Measurements from ENCODE around the gene MDM2. TPM values are rescaled to one million over a fixed set of nuclear protein-coding genes. Genes with fewer than 3 reads are reported as not detected.

Gene MDM2
- total RNA-seq, 4 donors from 2014 or later = 39.5 to 84.1 (median 61.8) TPM

DNA sequence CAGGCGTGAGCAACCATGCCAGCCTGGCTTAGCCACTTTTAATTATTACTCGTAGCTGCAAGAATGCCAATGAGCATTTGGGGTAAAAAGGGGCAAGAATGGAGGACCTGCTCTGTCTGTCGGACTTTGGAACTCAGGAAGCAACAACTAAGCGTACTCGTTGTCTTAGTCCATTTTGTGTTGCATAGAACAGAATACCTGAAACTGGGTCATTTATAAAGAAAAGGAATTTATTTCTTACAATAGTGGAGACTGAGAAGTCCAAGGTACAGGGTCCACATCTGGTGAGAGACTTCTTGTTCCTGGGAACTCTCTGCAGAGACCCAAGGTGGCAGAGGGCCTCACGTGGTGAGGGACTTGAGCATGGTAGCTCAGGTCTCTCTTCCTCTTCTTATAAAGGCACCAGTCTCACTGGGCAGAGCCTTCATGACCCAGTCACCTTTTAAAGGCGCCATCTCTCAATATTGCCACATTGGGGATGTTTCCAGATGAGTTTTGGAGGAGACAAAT is 32.8 kb upstream of the MDM2 start:
- no peak overlapping the region for H3K27ac ChIP-seq
- no peak for DNase-seq (ENCODE audit: low spot score in 2 of 2)
- H3K9me3 ChIP-seq = no peaks in the 10 kb centered on the region
- TF ChIP-seq EP300 (IDR thresholded peaks at IDR 0.05) (no peak), CTCF (IDR thresholded peaks at IDR 0.05) (no peak), POLR2AphosphoS5 (IDR thresholded peaks at IDR 0.05) (no peak), POLR2A (IDR thresholded peaks at IDR 0.05) (no peak)
- no peaks in the 10 kb centered on the region for H3K4me1 ChIP-seq
- no peaks in the 10 kb centered on the region for H3K36me3 ChIP-seq
- H3K4me3 ChIP-seq = no peak overlapping the region
- H3K27me3 ChIP-seq = no peaks in the 10 kb centered on the region
- WGBS = 88% methylated on average over 7 of the region's 7 CpGs

GRCh38 chr12:68776976-68777610 is 30.9 kb upstream of the MDM2 start:
- Histone ChIP-seq H3K4me1 (peaks cover 5% of the 10 kb centered on the region), H3K27ac (no peak overlapping the region), H3K36me3 (no peaks in the 10 kb centered on the region), H3K9me3 (no peaks in the 10 kb centered on the region), H3K4me3 (no peak overlapping the region), H3K27me3 (no peaks in the 10 kb centered on the region)
- TF ChIP-seq POLR2A (IDR thresholded peaks at IDR 0.05) (no peak), EP300 (IDR thresholded peaks at IDR 0.05) (no peak), POLR2AphosphoS5 (IDR thresholded peaks at IDR 0.05) (no peak), CTCF (IDR thresholded peaks at IDR 0.05) (no peak)
- WGBS = 70% methylated on average over 5 of the region's 5 CpGs
- DNase-seq (ENCODE audit: low spot score in 2 of 2) = no peak

- Histone ChIP-seq H3K4me1 (peaks cover 5% of the 10 kb centered on the region), H3K27ac (no peak overlapping the region), H3K4me3 (no peak overlapping the region), H3K36me3 (no peaks in the 10 kb centered on the region), H3K27me3 (no peaks in the 10 kb centered on the region), H3K9me3 (no peaks in the 10 kb centered on the region)
- DNase-seq (ENCODE audit: low spot score in 2 of 2) = no peak
- TF ChIP-seq EP300 (IDR thresholded peaks at IDR 0.05) (no peak), POLR2A (IDR thresholded peaks at IDR 0.05) (no peak), POLR2AphosphoS5 (IDR thresholded peaks at IDR 0.05) (no peak), CTCF (IDR thresholded peaks at IDR 0.05) (no peak)
These were observed 28.7 kb upstream of the MDM2 start for GRCh38 chr12:68779280-68779679.

GRCh38 chr12:68780731-68781130 is 27.2 kb upstream of the MDM2 start:
- Histone ChIP-seq H3K9me3 (no peaks in the 10 kb centered on the region), H3K36me3 (no peaks in the 10 kb centered on the region), H3K27ac (no peak overlapping the region), H3K4me3 (no peak overlapping the region), H3K27me3 (no peaks in the 10 kb centered on the region), H3K4me1 (peaks cover 8% of the 10 kb centered on the region)
- TF ChIP-seq POLR2AphosphoS5 (IDR thresholded peaks at IDR 0.05) (no peak), EP300 (IDR thresholded peaks at IDR 0.05) (no peak), POLR2A (IDR thresholded peaks at IDR 0.05) (no peak), CTCF (IDR thresholded peaks at IDR 0.05) (no peak)
- DNase-seq (ENCODE audit: low spot score in 2 of 2) = no peak
- 93% methylated on average over 6 of the region's 6 CpGs for WGBS

DNA sequence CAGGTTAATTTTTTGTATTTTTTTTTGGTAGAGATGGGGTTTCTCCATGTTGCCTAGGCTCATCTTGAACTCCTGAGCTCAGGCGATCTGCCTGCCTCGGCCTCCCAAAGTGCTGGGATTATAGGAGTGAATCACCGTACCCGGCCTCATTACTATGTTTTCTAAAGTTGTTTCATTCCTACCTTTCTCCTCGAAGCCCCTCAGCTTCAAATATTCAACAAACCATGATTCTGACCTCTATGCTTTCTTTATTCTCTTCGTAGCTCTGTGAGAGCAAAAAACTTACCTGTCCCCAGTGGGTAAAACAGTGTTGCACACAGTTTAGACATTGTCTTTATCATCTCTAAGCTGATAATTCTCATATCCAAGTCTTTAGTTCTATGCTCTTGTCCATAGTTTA is 26.2 kb upstream of the MDM2 start:
- DNase-seq (ENCODE audit: low spot score in 2 of 2) = no peak
- H3K9me3 ChIP-seq = no peaks in the 10 kb centered on the region
- H3K4me3 ChIP-seq = no peak overlapping the region
- TF ChIP-seq CTCF (IDR thresholded peaks at IDR 0.05) = no peak
- no peak for TF ChIP-seq POLR2A (IDR thresholded peaks at IDR 0.05)
- no peak for TF ChIP-seq POLR2AphosphoS5 (IDR thresholded peaks at IDR 0.05)
- WGBS = 96% methylated on average over 6 of the region's 6 CpGs
- no peak overlapping the region for H3K27ac ChIP-seq
- H3K27me3 ChIP-seq = no peaks in the 10 kb centered on the region
- peaks cover 18% of the 10 kb centered on the region for H3K4me1 ChIP-seq
- H3K36me3 ChIP-seq = no peaks in the 10 kb centered on the region
